ENCODE data around the gene FRMD4A.

Gene FRMD4A

DNA sequence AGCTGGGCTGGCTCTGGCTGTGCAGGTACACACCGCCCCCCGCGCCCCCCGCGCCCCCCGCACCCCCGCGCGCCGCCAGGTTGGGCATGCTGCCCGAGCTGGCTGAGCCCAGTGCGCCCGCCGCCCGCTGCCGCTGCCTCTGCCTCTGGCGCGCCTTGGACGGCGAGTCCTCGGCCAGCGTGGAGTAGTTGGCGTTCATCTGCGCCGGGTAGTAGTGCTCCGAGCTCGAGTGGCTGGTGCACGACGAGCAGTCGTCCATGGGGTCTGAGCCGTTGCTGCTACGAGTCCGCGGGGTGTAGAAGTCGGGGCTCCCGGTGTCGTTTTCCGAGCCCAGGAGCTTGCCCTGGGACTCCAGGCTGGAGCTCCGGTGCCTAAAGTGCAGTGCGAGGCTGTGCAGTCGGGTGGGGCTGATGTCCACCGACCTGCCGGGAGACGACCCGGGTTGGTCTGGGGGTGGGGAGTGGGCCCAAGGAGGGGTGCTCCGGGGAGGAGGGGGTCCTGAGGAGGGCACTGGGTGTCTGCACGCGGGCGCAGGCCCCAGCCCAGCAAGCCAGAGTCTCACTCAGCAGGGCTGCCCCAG is 673.5 kb downstream of the FRMD4A start:
- TF ChIP-seq, protein P1, sequence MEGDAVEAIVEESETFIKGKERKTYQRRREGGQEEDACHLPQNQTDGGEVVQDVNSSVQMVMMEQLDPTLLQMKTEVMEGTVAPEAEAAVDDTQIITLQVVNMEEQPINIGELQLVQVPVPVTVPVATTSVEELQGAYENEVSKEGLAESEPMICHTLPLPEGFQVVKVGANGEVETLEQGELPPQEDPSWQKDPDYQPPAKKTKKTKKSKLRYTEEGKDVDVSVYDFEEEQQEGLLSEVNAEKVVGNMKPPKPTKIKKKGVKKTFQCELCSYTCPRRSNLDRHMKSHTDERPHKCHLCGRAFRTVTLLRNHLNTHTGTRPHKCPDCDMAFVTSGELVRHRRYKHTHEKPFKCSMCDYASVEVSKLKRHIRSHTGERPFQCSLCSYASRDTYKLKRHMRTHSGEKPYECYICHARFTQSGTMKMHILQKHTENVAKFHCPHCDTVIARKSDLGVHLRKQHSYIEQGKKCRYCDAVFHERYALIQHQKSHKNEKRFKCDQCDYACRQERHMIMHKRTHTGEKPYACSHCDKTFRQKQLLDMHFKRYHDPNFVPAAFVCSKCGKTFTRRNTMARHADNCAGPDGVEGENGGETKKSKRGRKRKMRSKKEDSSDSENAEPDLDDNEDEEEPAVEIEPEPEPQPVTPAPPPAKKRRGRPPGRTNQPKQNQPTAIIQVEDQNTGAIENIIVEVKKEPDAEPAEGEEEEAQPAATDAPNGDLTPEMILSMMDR (IDR thresholded peaks at IDR 0.05; ENCODE audit: low read depth, low read length): no peak
- DNase-seq (ENCODE audit: extremely low read depth, low read depth): no peak

DNA sequence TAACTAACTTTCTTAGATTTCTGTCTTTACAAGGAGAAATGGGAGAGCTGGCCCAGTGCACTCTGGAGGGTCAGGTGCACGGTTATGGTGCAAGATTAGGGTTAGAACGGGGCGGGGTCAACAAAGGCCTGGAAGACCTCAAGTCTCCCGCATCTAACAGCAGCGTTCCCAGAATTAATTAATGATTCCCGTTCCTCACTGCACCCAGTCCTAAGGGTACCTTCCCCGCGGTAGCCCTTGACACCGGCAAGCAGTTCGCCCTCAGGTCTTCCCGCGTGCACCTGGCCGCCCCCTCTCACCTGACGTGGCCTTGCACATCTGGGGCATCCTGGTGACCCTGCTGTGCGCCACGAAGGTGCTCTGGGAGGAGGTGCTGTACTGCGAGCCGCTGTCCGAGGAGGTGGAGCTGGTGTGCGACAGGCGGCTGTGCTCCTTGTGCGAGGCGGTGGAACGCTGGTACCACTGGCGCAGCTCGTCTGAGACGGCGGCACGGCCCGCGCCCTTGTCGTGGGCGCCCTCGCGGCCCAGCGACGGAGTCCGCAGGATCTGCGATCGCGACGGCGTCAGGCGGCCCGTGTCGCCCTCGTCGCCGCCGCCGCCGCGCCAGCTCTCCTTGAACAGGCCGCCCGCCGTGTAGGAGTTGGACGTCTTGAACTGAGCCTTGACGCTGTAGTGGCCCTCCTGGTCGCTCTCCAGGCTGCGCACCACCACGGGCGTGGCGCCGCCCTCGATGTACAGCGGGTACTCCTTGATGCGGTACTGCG is 674.2 kb downstream of the FRMD4A start:
- TF ChIP-seq, protein P1 (IDR thresholded peaks at IDR 0.05; ENCODE audit: low read depth, low read length): no peak
- DNase-seq (ENCODE audit: extremely low read depth, low read depth): no peak

DNA sequence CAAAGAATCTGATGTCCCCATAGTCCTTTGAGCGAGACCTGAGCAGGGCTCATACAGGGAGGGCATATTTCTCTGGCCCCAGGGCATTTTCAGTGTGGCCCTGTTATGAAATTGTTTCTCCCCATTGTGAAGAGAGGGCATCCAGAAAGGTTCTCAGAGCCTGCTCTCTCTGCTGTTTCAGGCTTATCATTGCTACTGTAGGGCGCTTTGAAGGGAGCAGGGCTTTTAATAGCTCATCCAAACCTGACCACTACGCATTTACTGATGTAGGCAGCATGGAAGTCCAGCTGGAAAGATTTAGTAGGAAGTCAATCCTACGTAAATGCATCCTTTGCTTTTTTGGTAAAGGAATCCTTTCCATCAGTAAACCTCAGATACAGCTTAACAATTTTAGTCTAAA is 675.9 kb downstream of the FRMD4A start:
- no peak for DNase-seq (ENCODE audit: extremely low read depth, low read depth)
- TF ChIP-seq, protein P1 (IDR thresholded peaks at IDR 0.05; ENCODE audit: low read depth, low read length): no peak

DNA sequence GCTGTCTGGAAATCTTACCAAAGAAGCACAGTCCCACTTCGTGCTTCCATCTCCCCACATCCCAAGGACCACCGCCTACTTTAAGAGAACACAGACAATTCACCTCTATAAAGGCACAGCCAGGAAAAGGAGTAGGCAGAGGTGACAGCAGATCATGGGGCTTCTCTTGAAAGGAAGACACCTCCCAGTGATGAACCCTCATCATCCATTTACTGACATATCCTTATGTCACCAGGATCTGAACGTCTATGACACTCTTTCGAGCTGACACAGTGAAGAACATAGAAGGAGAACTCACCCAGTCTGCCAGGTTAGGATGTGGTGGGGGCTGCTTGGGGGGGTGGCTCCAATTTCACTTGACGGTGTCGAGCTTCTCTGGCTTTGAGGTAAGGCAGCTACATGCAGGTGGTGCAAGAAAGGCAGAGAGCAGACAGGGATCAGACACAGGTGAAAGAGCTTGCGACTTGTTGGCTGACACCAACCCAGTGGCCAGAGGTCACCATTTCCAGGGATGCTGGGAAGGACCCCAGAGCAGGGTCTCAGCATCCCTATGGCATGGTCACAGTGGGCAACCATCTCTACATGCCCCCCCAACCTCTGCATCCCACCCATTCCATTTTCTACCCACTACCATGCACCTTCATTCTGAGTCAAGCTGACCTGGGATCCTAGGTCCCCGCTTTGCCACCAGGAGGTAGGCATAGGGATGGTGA is 676.5 kb downstream of the FRMD4A start:
- TF ChIP-seq, protein P1 (IDR thresholded peaks at IDR 0.05; ENCODE audit: low read depth, low read length): no peak
- no peak for DNase-seq (ENCODE audit: extremely low read depth, low read depth)

DNA sequence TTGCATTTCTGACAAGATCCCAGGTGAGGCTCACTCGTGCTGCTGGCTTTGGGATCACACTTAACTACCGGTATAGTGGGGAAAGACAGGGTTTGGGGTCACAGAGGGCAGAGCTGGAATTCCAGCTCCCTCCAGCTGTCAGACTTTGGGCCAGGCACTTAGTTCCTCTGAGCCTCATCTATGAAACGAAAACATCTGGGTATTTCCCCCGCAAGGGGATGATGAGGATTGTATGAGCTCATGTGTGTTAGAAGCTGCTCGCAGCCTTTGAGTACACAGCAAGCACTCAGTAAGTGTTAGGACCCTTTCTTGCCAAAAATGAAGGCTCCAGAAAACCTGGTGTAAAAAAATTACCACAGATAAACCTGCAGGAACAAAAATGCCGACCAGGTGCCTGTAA is 677.9 kb downstream of the FRMD4A start:
- DNase-seq (ENCODE audit: extremely low read depth, low read depth): no peak
- TF ChIP-seq, protein P1 (IDR thresholded peaks at IDR 0.05; ENCODE audit: low read depth, low read length): no peak

DNA sequence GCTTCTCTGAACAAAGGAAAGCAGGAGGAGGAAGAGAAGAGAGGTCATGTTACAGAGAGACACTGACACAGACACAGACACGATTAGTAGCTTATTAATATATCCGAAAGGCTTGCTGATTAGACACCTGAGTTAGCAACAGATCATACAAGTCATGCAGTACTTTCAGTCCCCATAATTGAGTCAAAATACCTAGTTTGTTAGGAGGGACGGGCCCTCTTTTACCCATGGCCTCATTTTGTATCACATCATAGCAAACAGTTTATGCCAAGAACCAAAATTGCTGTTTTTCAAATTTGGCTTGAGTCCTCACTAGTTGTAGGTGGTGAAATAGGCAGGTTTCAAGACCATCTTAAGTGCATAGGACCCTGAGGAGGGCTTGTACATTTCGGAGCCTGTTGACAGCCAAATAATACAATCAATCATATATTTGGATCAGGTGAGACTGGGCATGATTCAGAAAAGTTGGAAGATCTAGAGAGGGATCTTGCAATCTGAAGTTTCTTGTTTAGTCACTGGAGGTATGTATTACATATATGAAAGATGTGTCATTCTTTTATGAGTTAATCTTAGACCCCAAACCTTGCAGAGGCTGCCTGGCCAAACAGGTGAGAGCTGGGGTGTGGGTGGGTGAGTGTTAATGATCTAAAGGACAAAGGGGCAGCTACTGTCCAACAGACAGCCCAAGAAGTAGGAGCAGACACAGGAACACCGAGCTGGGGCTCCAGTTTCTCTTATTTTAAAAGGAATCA is 678.6 kb downstream of the FRMD4A start:
- TF ChIP-seq, protein P1 (IDR thresholded peaks at IDR 0.05; ENCODE audit: low read depth, low read length): no peak
- DNase-seq (ENCODE audit: extremely low read depth, low read depth): no peak

Measured in AG09319 (cell line).